ENCODE data around the gene TRAPPC10. TPM values are rescaled to one million over a fixed set of nuclear protein-coding genes. Genes with fewer than 3 reads are reported as not detected.

The TRAPPC10 gene, protein sequence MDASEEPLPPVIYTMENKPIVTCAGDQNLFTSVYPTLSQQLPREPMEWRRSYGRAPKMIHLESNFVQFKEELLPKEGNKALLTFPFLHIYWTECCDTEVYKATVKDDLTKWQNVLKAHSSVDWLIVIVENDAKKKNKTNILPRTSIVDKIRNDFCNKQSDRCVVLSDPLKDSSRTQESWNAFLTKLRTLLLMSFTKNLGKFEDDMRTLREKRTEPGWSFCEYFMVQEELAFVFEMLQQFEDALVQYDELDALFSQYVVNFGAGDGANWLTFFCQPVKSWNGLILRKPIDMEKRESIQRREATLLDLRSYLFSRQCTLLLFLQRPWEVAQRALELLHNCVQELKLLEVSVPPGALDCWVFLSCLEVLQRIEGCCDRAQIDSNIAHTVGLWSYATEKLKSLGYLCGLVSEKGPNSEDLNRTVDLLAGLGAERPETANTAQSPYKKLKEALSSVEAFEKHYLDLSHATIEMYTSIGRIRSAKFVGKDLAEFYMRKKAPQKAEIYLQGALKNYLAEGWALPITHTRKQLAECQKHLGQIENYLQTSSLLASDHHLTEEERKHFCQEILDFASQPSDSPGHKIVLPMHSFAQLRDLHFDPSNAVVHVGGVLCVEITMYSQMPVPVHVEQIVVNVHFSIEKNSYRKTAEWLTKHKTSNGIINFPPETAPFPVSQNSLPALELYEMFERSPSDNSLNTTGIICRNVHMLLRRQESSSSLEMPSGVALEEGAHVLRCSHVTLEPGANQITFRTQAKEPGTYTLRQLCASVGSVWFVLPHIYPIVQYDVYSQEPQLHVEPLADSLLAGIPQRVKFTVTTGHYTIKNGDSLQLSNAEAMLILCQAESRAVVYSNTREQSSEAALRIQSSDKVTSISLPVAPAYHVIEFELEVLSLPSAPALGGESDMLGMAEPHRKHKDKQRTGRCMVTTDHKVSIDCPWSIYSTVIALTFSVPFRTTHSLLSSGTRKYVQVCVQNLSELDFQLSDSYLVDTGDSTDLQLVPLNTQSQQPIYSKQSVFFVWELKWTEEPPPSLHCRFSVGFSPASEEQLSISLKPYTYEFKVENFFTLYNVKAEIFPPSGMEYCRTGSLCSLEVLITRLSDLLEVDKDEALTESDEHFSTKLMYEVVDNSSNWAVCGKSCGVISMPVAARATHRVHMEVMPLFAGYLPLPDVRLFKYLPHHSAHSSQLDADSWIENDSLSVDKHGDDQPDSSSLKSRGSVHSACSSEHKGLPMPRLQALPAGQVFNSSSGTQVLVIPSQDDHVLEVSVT
- total RNA-seq, result 9.4 and 9.5 TPM in 2 replicates

DNA sequence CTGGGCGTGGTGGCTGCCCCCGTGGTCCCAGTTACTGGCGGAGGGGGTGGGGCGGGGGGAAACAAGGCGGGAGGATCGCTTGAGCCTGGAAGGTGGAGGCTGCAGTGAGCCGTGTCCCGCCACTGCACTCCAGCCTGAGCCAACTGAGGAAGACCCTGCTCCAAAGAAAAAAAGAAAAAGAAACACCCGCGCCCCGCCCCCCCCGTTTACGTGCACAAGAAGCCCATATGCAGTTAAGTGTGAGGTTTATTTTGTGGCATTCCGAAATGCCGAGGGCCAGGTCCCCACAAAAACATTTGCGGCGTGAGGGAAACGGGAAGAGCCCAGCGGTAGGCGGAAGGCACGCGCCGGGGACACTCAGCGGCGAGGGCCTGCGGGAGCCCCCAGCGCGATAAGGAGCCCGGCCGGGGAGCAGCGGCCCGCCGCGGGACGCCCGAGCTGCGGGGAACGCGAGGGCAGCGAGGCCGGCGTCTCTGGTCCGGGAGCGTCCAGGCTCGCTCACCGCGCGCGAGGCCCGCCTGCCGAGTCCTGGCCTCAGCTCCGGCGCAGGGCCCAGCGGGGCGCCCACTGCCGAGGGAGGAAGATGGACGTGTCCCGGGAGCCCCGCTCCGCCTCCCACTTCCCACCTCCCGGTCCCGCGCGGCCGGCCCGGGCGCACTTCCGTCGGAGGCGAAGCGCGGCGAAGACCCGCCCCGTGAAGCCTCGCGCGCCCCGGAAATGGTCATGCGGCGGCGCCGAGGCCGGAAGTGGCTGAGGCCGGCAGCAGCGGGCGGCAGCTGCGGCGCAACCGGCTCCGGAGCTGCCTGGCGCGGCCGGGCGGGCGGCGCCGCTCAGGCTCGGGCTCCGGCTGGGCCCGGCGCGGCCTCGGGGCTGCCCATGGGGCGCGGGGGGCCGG, at the start of gene TRAPPC10:
Gene TRAPPC10 (plus strand): TSS at position 731 of the 895 bp plus-strand sequence. CDS start 185 bp downstream, outside the sequence.

DNA sequence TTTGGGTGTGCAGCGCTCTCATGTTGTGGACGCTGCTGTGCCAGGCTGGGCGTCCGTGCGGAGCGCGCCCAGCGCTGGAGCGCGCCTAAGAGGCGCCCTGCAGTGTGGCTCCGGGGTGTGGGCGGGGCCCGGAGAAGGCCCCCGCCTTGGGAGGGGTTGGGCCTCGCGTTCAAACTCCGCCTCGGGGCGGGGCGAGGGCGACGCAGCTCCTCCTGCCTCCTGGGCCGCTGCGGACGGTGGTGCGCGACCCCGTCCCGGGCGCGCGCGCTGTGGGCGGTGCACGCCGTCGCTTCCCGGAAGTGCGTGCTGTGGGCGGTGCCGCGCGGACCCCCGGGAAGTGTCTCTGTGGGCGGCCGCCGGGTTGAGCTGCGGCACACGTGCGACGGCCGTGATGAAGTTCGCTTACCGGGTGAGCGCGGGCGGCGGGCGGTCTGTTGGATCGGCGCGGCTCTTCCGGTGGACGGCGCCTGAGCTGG, 95.0 kb downstream of the TRAPPC10 start, which contains the start of gene PWP2:
Gene PWP2 (plus strand): TSS at position 374 of the 476 bp plus-strand sequence. CDS start 18 bp downstream, at position 392.

Other genes with a start within 250 kb of the TRAPPC10 start
- 7.0 and 8.1 TPM in 2 replicates for gene CSTB, start 236.0 kb upstream of the TRAPPC10 start, total RNA-seq
- gene RRP1, start 222.7 kb upstream of the TRAPPC10 start, total RNA-seq, result 16.5 and 18.0 TPM in 2 replicates
- gene AGPAT3, start 147.1 kb upstream of the TRAPPC10 start, total RNA-seq, result 35.2 and 37.5 TPM in 2 replicates
- 3.4 and 6.7 TPM in 2 replicates for gene PWP2, start 95.1 kb downstream of the TRAPPC10 start, total RNA-seq
- gene GATD3, start 121.4 kb downstream of the TRAPPC10 start, total RNA-seq, result 3.5 and 5.6 TPM in 2 replicates
- gene ICOSLG, start 228.6 kb downstream of the TRAPPC10 start, total RNA-seq, result under 0.01 TPM in 1 of 2 replicates, not detected in the other
- gene DNMT3L, start 249.6 kb downstream of the TRAPPC10 start, total RNA-seq, result not detected in 2 replicates

All from bronchus fibroblast of lung (primary cell).